ENCODE data around the gene RNASEH2C.
"Not testable (repeated sequence)": the region's sequence is repeated elsewhere in the genome, so short reads cannot be mapped to it uniquely, and the experiment has no call there.

Gene RNASEH2C

DNA sequence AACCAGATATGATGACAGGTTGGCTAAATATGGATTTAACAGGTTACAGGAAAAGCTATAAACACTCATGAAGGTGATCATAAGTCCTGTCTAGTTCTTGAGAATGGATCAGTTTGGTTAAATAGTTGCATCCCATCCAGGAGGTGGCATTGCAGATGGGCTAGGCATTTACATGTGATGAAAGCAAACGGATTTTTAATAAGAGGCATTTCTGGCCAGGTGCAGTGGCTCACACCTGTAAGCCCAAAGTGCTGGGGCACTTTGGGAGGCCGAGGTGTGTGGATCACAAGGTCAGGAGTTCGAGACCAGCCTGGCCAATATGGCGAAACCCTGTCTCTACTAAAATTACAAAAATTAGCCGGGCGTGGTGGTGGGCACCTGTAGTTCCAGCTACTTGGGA is 37.1 kb downstream of the RNASEH2C start:
- DNase-seq (ENCODE audit: low read depth, low spot score) = not testable (repeated sequence)

GRCh38 chr11:65680192-65680743 is 40.3 kb downstream of the RNASEH2C start:
- no peak for DNase-seq (ENCODE audit: low read depth, low spot score)

DNA sequence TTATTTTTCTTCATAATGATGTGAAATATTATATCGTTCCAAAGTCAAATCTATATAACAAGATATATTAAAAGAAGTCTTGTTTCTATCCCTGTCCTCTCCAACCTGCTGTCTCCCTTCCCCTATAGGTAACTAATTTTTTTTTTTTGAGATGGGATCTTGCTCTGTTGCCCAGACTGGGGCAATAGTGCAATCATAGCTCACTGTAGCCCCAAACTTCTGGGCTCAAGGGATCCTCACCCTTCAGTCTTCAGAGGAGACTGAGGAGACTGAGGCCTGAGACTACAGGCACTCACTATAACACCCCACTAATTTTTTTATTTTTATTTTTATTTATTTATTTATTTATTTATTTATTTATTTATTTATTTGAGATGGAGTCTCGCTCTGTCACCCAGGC is 47.6 kb downstream of the RNASEH2C start:
- DNase-seq (ENCODE audit: low read depth, low spot score) = no peak

- DNase-seq (ENCODE audit: low read depth, low spot score) = no peak
Measured at GRCh38 chr11:65672180-65672860, 48.3 kb downstream of the RNASEH2C start.
